DOHH2 (cell line): ENCODE measurements around the gene RXRA.

ENCODE experiments used
- CTCF ChIP-seq: fragments of 200-600 bp; sonication (generic); IDR thresholded peaks from one replicate; pipeline ENCODE4 v1.5.1; 2014; ENCODE audit warnings: antibody characterized with exemption, mild to moderate bottlenecking, low read depth, low read length; ENCODE audit not compliant: poor library complexity, severe bottlenecking
- EZH2phosphoT487 ChIP-seq: fragments of 200-600 bp; sonication (generic); IDR thresholded peaks from 2 replicates; pipeline ENCODE4 v1.6.1; 2017; ENCODE audit warnings: borderline replicate concordance, mild to moderate bottlenecking, antibody characterized with exemption, low read length, moderate library complexity, mixed read lengths

- TF ChIP-seq CTCF (no peak), EZH2phosphoT487 (no peak)
These were observed 99.1 kb downstream of the RXRA start for GRCh38 chr9:134425401-134425800.
